ENCODE results near the gene GPD2. TPM values are rescaled to one million over a fixed set of nuclear protein-coding genes. Genes with fewer than 3 reads are reported as not detected.

The GPD2 gene
- total RNA-seq, 1 donor from 2014 or later, result 25.3 TPM

DNA sequence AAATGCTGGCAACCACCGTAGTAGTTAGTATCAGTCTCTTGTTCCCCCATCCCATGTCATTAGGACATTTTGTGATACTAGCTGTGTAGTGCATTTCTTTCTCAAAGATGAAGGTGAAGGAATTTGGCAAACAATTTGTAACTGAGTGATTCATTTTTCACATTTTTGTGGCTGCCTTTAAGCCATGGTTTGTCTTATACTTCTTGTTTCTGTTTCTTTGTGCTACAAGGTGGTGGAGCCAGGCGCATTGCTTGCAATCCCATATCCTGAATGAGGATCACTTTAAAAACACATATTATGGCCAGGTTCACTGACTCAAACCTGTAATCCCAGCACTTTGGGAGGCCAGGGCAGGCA is 40.6 kb downstream of the GPD2 start:
- peaks cover 4% of the 10 kb centered on the region for H3K4me1 Mint-ChIP-seq (ENCODE audit: unreplicated experiment)
- H3K27ac Mint-ChIP-seq, result peak overlapping the region; percentile 61
- TF ChIP-seq, protein P1, sequence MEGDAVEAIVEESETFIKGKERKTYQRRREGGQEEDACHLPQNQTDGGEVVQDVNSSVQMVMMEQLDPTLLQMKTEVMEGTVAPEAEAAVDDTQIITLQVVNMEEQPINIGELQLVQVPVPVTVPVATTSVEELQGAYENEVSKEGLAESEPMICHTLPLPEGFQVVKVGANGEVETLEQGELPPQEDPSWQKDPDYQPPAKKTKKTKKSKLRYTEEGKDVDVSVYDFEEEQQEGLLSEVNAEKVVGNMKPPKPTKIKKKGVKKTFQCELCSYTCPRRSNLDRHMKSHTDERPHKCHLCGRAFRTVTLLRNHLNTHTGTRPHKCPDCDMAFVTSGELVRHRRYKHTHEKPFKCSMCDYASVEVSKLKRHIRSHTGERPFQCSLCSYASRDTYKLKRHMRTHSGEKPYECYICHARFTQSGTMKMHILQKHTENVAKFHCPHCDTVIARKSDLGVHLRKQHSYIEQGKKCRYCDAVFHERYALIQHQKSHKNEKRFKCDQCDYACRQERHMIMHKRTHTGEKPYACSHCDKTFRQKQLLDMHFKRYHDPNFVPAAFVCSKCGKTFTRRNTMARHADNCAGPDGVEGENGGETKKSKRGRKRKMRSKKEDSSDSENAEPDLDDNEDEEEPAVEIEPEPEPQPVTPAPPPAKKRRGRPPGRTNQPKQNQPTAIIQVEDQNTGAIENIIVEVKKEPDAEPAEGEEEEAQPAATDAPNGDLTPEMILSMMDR (conservative IDR thresholded peaks at IDR 0.05), result no peak
- no peak overlapping the region for H3K4me3 Mint-ChIP-seq
- peaks cover 9% of the 10 kb centered on the region for H3K36me3 Mint-ChIP-seq
- DNase-seq (ENCODE audit: extremely low spot score, unreplicated experiment), result no peak
- no peaks in the 10 kb centered on the region for H3K9me3 Mint-ChIP-seq
- H3K27me3 Mint-ChIP-seq, result no peaks in the 10 kb centered on the region

DNA sequence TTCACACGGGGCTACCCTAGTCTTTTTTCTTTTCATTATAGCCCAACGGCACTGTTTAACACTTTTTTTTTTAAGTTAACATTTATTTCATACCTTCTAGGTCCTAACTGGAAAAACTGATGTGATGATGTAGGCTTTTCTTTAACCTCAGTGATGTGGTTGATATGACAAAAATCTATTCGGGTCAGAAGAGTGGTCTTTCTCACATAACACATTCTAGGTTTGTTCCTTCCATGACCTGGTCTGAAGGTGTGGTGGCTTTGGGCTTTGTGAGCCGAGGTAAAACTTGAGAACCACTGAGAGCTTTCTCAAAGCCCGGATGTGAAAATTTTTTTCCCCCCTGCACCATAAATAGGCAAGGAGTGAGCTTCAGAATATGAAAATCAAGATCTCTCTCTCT is 44.2 kb downstream of the GPD2 start:
- no peak for DNase-seq (ENCODE audit: extremely low spot score, unreplicated experiment)
- TF ChIP-seq, protein P1 (conservative IDR thresholded peaks at IDR 0.05), result no peak
- H3K4me1 Mint-ChIP-seq (ENCODE audit: unreplicated experiment), result peaks cover 10% of the 10 kb centered on the region
- peaks cover 9% of the 10 kb centered on the region for H3K36me3 Mint-ChIP-seq
- H3K27ac Mint-ChIP-seq, result no peak overlapping the region
- no peak overlapping the region for H3K4me3 Mint-ChIP-seq
- H3K27me3 Mint-ChIP-seq, result no peaks in the 10 kb centered on the region
- H3K9me3 Mint-ChIP-seq, result no peaks in the 10 kb centered on the region

DNA sequence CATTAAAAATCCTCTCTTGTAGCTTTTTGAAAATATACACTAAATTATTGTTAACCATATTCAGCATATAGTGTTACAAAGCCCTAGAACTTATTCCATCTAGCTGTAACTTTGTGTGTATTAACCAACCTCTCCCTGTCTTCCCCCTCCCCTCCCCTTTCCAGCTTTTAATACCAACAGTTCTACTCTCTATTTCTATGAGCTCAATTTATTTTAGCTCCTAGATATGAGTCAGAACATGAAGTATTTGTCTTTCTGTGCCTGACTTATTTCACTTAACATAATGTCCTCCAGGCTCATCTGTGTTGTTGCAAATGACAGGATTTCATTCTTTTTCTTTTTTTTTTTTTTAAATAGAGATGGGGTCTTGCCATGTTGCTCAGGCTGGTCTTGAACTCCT is 45.1 kb downstream of the GPD2 start:
- H3K27me3 Mint-ChIP-seq, result no peaks in the 10 kb centered on the region
- no peak overlapping the region for H3K4me3 Mint-ChIP-seq

DNA sequence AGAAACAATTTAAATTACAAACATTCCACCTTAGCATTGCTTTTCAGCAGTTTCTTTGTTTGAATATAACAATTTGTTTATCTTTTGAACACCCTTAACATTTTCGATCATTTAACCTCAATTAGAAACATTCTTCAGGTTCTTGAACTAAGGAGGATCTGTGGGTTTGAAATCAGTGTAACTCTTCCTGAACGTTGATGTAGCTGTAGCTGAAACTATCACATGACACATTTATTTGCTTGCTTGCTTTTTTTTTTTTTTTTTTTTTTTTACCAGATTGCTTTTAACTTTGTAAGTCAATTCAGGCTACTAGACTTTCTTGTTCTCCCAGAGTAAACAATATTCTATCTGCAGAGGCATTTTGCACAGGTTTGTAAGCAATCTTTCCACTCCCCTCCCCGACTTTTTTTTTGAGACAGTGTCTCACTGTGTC is 47.6 kb downstream of the GPD2 start:
- Mint-ChIP-seq H3K27me3 (no peaks in the 10 kb centered on the region), H3K27ac (peak overlapping the region; percentile 86), H3K4me1 (ENCODE audit: unreplicated experiment) (peaks cover 9% of the 10 kb centered on the region), H3K4me3 (peak overlapping the region; percentile 44), H3K36me3 (no peaks in the 10 kb centered on the region), H3K9me3 (no peaks in the 10 kb centered on the region)
- no peak for DNase-seq (ENCODE audit: extremely low spot score, unreplicated experiment)
- TF ChIP-seq, protein P1 (conservative IDR thresholded peaks at IDR 0.05), result no peak

More for the DNA sequence above, 45.1 kb downstream of the GPD2 start:
- DNase-seq (ENCODE audit: extremely low spot score, unreplicated experiment), result no peak
- H3K9me3 Mint-ChIP-seq, result no peaks in the 10 kb centered on the region
- TF ChIP-seq, protein P1 (conservative IDR thresholded peaks at IDR 0.05), result no peak
- no peak overlapping the region for H3K27ac Mint-ChIP-seq
- H3K4me1 Mint-ChIP-seq (ENCODE audit: unreplicated experiment), result peaks cover 13% of the 10 kb centered on the region
- H3K36me3 Mint-ChIP-seq, result peaks cover 4% of the 10 kb centered on the region

DNA sequence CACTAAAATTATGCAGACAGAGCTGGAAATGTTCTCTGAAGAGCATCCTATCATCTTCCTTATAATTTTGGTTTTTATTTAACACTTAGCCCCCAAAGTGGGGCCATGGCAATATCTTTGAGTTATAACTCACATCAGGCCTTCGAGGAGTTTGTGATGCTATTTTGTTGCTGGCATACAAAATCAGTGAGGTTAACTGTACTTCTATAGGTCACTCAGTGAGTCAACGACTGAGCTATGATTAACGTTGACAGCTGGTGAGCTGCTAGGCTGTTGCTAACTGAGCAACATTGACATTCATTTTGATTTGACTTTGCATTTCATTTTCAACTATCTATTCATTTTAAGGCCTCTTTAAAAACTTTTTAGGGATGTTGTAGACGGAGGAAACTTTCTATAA is 50.0 kb downstream of the GPD2 start:
- TF ChIP-seq, protein P1 (conservative IDR thresholded peaks at IDR 0.05), result no peak
- H3K36me3 Mint-ChIP-seq, result no peaks in the 10 kb centered on the region
- no peak overlapping the region for H3K27ac Mint-ChIP-seq
- H3K27me3 Mint-ChIP-seq, result no peaks in the 10 kb centered on the region
- DNase-seq (ENCODE audit: extremely low spot score, unreplicated experiment), result no peak
- H3K4me1 Mint-ChIP-seq (ENCODE audit: unreplicated experiment), result peaks cover 9% of the 10 kb centered on the region
- H3K9me3 Mint-ChIP-seq, result no peaks in the 10 kb centered on the region
- no peak overlapping the region for H3K4me3 Mint-ChIP-seq

DNA sequence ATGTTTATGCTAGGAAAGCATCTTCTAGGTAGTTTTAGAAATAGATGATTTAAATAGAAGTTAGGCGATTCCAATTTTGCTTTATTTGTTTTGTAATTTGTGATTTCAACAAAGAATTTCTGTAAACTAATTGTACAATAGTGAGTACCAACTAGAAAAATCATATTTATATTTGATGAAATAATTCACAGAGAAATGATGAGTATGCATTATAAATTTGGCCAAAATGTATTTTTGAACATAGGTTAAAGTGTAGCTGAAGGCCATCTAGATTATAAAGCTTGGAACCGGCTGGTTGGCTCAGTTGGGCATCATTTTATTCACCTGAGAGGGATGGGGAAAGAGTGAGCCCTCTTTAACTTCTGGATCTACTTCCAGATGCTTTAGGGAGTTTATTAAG is 50.4 kb downstream of the GPD2 start:
- Mint-ChIP-seq H3K36me3 (no peaks in the 10 kb centered on the region), H3K4me3 (no peak overlapping the region), H3K4me1 (ENCODE audit: unreplicated experiment) (peaks cover 9% of the 10 kb centered on the region), H3K27ac (no peak overlapping the region), H3K27me3 (no peaks in the 10 kb centered on the region), H3K9me3 (no peaks in the 10 kb centered on the region)
- no peak for DNase-seq (ENCODE audit: extremely low spot score, unreplicated experiment)
- TF ChIP-seq, protein P1 (conservative IDR thresholded peaks at IDR 0.05), result no peak
